GM23248 (cell line): Measurements from ENCODE around the gene CRTC2.

ENCODE experiments used
- EZH2 ChIP-seq: fragments of 200-600 bp; sonication (generic); IDR thresholded peaks from 2 replicates; pipeline ENCODE4 v1.6.1; 2018; ENCODE audit warnings: antibody characterized with exemption, mild to moderate bottlenecking; ENCODE audit not compliant: insufficient read depth, poor library complexity, severe bottlenecking
- EZH2phosphoT487 ChIP-seq: fragments of 200-600 bp; sonication (generic); IDR thresholded peaks from 2 replicates; pipeline ENCODE4 v1.6.1; 2018; ENCODE audit warnings: antibody characterized with exemption, moderate library complexity, mild to moderate bottlenecking, low read depth; ENCODE audit not compliant: insufficient read depth

GRCh38 chr1:153908071-153908470 is 50.3 kb downstream of the CRTC2 start:
- TF ChIP-seq EZH2phosphoT487 (no peak), EZH2 (no peak)
